Right forelimb (tissue), 1 donor: ENCODE results near the gene LRP2BP.
"Not testable (repeated sequence)": the region's sequence is repeated elsewhere in the genome, so short reads cannot be mapped to it uniquely, and the experiment has no call there.

Experiments used
- DNase-seq: peaks from one replicate; pipeline ENCODE4 v3.0.0-alpha.2; 2018

LRP2BP gene

DNA sequence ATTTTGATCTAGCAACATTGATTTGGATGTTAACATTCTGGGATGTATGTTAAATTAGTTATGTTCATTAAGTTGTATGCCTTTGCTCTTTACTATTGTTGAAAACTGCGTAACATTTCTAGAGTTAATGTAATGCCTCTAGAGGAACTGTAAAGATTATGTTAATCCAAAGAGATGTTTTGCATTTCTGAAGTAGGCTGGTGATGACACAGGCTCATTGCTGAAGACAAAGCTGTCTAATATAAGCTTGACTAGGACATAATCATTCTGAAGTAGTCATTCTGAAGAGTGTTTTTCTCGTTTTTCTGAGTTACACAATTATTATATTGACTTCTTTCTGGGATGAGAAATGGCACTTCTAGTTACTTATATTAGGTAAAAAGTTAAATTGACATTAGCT, 72.9 kb downstream of the LRP2BP start:
- DNase-seq: no peak

GRCh38 chr4:185318679-185319078, 77.0 kb downstream of the LRP2BP start:
- DNase-seq: no peak

- no peak for DNase-seq
Measured at GRCh38 chr4:185317880-185318279, 77.8 kb downstream of the LRP2BP start.

DNA sequence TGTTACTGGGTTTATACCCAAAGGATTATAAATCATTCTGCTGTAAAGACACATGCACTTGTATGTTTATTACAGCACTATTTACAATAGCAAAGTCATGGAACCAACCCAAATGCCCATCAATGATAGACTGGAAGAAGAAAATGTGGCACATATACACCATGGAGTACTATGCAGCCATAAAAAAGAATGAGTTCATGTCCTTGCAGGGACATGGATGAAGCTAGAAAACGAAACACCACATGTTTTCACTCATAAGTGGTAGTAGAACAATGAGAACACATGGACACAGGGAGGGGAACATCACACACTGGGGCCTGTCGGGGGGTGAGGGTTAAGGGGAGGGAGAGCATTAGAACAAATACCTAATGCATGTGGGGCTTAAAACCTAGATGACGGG, 78.3 kb downstream of the LRP2BP start:
- DNase-seq: not testable (repeated sequence)
